Common myeloid progenitor, CD34-positive (primary cell): Measurements from ENCODE around the gene LGR4.

ENCODE experiments used
- CTCF ChIA-PET: fragments of 350-600 bp; sonication (Branson Sonifier 250); formaldehyde crosslinking; loops from one replicate; lab custom pipeline; 2021; ENCODE audit warnings: antibody characterized with exemption; lab: Charles Lee
- POLR2A ChIA-PET: fragments of 350-600 bp; sonication (Branson Sonifier 250); formaldehyde crosslinking; loops from one replicate; lab custom pipeline; 2021; ENCODE audit warnings: antibody characterized with exemption; lab: Charles Lee
- DNase-seq, 3 donors: peaks; one replicate each; pipeline versions ENCODE4 v3.0.0 to v3.0.0-alpha.2; 2013
- H3K27ac ChIP-seq, 2 experiments: 1 replicate in 1 of 2; 2 replicates in 1 of 2; pipeline ENCODE4 v1.7.0; 2013; ENCODE audit warnings: inconsistent platforms in 2 of 2, low read length in 2 of 2, mild to moderate bottlenecking in 2 of 2, low read depth in 1 of 2, moderate library complexity in 1 of 2; ENCODE audit not compliant: severe bottlenecking in 2 of 2, insufficient read depth in 1 of 2, poor library complexity in 1 of 2
- H3K27me3 ChIP-seq, 5 experiments: replicated peaks in 2 of 5; 1 replicate in 3 of 5; 2 replicates in 2 of 5; pipeline versions ENCODE4 v1.6.1 to v1.7.0; 2013; ENCODE audit warnings: low read length in 4 of 5, mild to moderate bottlenecking in 2 of 5, moderate library complexity in 2 of 5, inconsistent platforms in 1 of 5; ENCODE audit not compliant: insufficient read depth in 5 of 5, control insufficient read depth in 4 of 5
- H3K36me3 ChIP-seq, 4 experiments: 1 replicate in 2 of 4; 2 replicates in 2 of 4; pipeline versions ENCODE4 v1.6.1 to v1.7.0; 2013; ENCODE audit warnings: low read length in 3 of 4, control low read depth in 1 of 4, mild to moderate bottlenecking in 1 of 4; ENCODE audit not compliant: control insufficient read depth in 4 of 4, insufficient read depth in 4 of 4
- H3K4me1 ChIP-seq, 4 experiments: 1 replicate in 3 of 4; 2 replicates in 1 of 4; pipeline versions ENCODE4 v1.6.1 to v1.7.1; 2013; ENCODE audit warnings: low read length in 3 of 4, mild to moderate bottlenecking in 3 of 4, control low read depth in 1 of 4, inconsistent platforms in 1 of 4, moderate library complexity in 1 of 4; ENCODE audit not compliant: control insufficient read depth in 4 of 4, insufficient read depth in 4 of 4; ENCODE audit errors: control extremely low read depth in 1 of 4
- H3K4me3 ChIP-seq, 7 experiments: 1 replicate in 4 of 7; 2 replicates in 3 of 7; pipeline versions ENCODE4 v1.5.1 to v1.7.0; 2013; ENCODE audit warnings: mild to moderate bottlenecking in 7 of 7, low read length in 6 of 7, moderate library complexity in 6 of 7, inconsistent platforms in 2 of 7, low read depth in 2 of 7, control low read depth in 1 of 7; ENCODE audit not compliant: insufficient read depth in 4 of 7, control insufficient read depth in 1 of 7; ENCODE audit errors: extremely low read depth in 1 of 7
- H3K9me3 ChIP-seq, 5 experiments: 1 replicate in 4 of 5; 2 replicates in 1 of 5; pipeline versions ENCODE4 v1.6.1 to v1.7.1; 2013; ENCODE audit warnings: low read length in 4 of 5, mild to moderate bottlenecking in 2 of 5, inconsistent platforms in 1 of 5, low read depth in 1 of 5, moderate library complexity in 1 of 5; ENCODE audit not compliant: control insufficient read depth in 4 of 5, insufficient read depth in 2 of 5; ENCODE audit errors: control extremely low read depth in 1 of 5
- WGBS: methylation state at CpG from one replicate; pipeline ENCODE4 v1.1.5; 2013; ENCODE audit not compliant: insufficient coverage; 5-methylcytosine and 5-hydroxymethylcytosine counted together

LGR4 gene

DNA sequence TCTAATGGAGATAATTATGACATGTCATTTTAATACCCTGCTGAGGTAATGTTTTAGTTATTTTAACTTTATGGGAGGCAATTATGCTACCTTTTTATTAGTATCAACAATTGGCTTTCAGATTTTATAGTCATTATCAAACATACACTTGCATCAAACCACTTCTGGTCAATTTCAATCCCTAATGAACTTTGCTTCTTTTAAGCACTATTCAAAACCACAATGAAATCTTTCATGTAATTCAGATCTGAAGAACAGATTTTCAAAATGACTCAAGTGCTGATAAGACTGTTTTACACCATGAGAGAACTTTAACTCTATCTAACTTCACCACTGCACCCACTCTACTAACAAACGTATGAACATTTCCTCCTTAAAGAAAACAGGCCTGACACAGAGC, 83.7 kb downstream of the LGR4 start:
- Histone ChIP-seq H3K27me3 (no peaks in the 10 kb centered on the region), H3K27ac (no peak overlapping the region), H3K4me1 (no peaks in the 10 kb centered on the region), H3K9me3 (no peaks in the 10 kb centered on the region), H3K4me3 (no peak overlapping the region), H3K36me3 (no peaks in the 10 kb centered on the region)
- POLR2A ChIA-PET = no interaction called here
- no peak for DNase-seq
- CTCF ChIA-PET = no interaction called here
- WGBS = no CpG with 5 or more reads among the region's 1 CpG

DNA sequence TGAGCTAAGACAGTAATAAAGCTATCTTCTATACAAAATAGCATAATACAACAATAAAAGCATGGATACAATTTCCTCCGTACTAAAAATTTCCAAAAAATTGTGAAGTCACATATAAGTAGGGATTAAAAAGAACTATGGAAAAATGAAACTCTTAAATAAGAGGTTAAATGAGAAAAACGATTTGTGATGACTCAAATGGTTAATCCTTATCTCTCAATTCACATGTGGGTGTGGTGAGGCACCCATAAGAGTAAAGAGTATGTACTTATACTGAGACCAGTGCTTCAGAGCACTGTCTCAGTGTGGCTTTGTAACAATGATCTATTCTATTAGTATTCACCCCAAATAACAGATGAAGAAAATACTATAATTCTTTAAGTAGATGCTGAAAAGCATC, 84.6 kb downstream of the LGR4 start:
- ChIA-PET POLR2A (no interaction called here), CTCF (no interaction called here)
- no peak overlapping the region for H3K27ac ChIP-seq
- no peaks in the 10 kb centered on the region for H3K9me3 ChIP-seq
- no peak overlapping the region for H3K4me3 ChIP-seq
- H3K36me3 ChIP-seq = no peaks in the 10 kb centered on the region
- no peaks in the 10 kb centered on the region for H3K27me3 ChIP-seq
- H3K4me1 ChIP-seq = no peaks in the 10 kb centered on the region
- WGBS = no CpG with 5 or more reads among the region's 2 CpGs
- peak in 1 of 3 donors; percentile 21 for DNase-seq

GRCh38 chr11:27387362-27387761, 85.2 kb downstream of the LGR4 start:
- CTCF ChIA-PET = no interaction called here
- H3K27me3 ChIP-seq = no peaks in the 10 kb centered on the region
- H3K27ac ChIP-seq = no peak overlapping the region
- WGBS = 50% methylated on average over 2 of the region's 2 CpGs
- H3K36me3 ChIP-seq = no peaks in the 10 kb centered on the region
- H3K4me1 ChIP-seq = no peaks in the 10 kb centered on the region
- DNase-seq = no peak
- H3K9me3 ChIP-seq = no peaks in the 10 kb centered on the region
- POLR2A ChIA-PET = no interaction called here
- H3K4me3 ChIP-seq = no peak overlapping the region

DNA sequence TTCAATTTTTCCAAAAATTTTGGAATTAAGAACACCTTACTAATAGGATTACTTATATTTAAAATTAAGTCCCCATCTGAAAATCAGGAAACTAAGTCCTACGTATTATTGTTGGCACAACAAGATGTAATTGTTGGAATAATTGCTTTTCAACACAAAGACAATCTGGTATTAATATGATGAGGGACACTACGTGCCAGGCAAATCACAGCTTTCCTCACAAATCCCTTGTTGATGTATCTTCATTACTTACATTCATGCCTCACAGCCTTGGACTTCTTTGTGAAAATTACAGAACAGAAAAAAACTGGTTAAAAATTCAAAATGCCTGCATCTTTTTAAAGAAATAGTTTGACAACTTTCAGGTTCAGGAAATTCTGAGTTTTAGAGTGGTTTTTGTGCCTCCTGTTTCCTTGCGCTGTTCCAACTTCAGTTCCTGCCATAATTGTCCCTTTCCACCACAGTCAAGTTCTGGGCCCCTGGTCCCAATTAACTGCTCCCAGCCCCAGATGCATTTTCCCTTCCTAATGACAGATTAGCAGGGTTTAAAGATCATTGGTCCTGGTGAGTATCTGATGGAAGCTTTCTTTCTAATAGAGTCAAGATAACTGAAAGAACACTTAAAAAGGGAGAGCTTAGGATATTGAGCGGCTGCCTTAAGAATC, 86.3 kb downstream of the LGR4 start:
- POLR2A ChIA-PET = no interaction called here
- Histone ChIP-seq H3K9me3 (no peaks in the 10 kb centered on the region), H3K27me3 (no peaks in the 10 kb centered on the region), H3K36me3 (peaks cover 0 to 2% (median 0%) of the 10 kb centered on the region in 4 experiments), H3K4me1 (no peaks in the 10 kb centered on the region), H3K4me3 (no peak overlapping the region), H3K27ac (no peak overlapping the region)
- CTCF ChIA-PET = no interaction called here
- no peak for DNase-seq
- 100% methylated on average over 1 of the region's 4 CpGs for WGBS

GRCh38 chr11:27385245-27385644, 87.3 kb downstream of the LGR4 start:
- 100% methylated on average over 2 of the region's 5 CpGs for WGBS
- H3K4me1 ChIP-seq = no peaks in the 10 kb centered on the region
- ChIA-PET POLR2A (no interaction called here), CTCF (interaction anchor here (1.3 to 1.5 kb wide), 2 partner anchors 9 to 201 kb away, joined by 3 read pairs; no protein-coding TSS in a partner anchor)
- no peaks in the 10 kb centered on the region for H3K9me3 ChIP-seq
- H3K27ac ChIP-seq = no peak overlapping the region
- no peak for DNase-seq
- H3K27me3 ChIP-seq = no peaks in the 10 kb centered on the region
- H3K36me3 ChIP-seq = peaks cover 0 to 2% (median 0%) of the 10 kb centered on the region in 4 experiments
- no peak overlapping the region for H3K4me3 ChIP-seq

GRCh38 chr11:27384227-27384626, 88.4 kb downstream of the LGR4 start:
- Histone ChIP-seq H3K9me3 (no peaks in the 10 kb centered on the region), H3K4me1 (no peaks in the 10 kb centered on the region), H3K27me3 (no peaks in the 10 kb centered on the region), H3K27ac (no peak overlapping the region), H3K4me3 (no peak overlapping the region), H3K36me3 (peaks cover 0 to 2% (median 0%) of the 10 kb centered on the region in 4 experiments)
- DNase-seq = no peak
- ChIA-PET POLR2A (interaction anchor here (0.6 kb wide), 1 partner anchor 20 kb away, joined by 3 read pairs; no protein-coding TSS in a partner anchor), CTCF (interaction anchor here (0.6 to 1.5 kb wide), 4 partner anchors 8 to 200 kb away, joined by 3 read pairs; no protein-coding TSS in a partner anchor)

GRCh38 chr11:27383645-27384044, 88.9 kb downstream of the LGR4 start:
- H3K27me3 ChIP-seq = no peaks in the 10 kb centered on the region
- no peak overlapping the region for H3K27ac ChIP-seq
- CTCF ChIA-PET = interaction anchor here (0.6 to 0.8 kb wide), 2 partner anchors 10 to 23 kb away, joined by 3 read pairs; no protein-coding TSS in a partner anchor
- DNase-seq = no peak
- no peaks in the 10 kb centered on the region for H3K4me1 ChIP-seq
- peaks cover 0 to 2% (median 0%) of the 10 kb centered on the region in 4 experiments for H3K36me3 ChIP-seq
- POLR2A ChIA-PET = interaction anchor here (0.6 kb wide), 1 partner anchor 20 kb away, joined by 3 read pairs; no protein-coding TSS in a partner anchor
- no peak overlapping the region for H3K4me3 ChIP-seq
- no peaks in the 10 kb centered on the region for H3K9me3 ChIP-seq
- no CpG with 5 or more reads among the region's 1 CpG for whole genome bisulfite sequencing
